Endothelial cell of hepatic sinusoid (primary cell): ENCODE data around the gene TNFAIP3.
"Not testable (repeated sequence)": the region's sequence is repeated elsewhere in the genome, so short reads cannot be mapped to it uniquely, and the experiment has no call there.

Experiments used
- in situ Hi-C: cut with HindIII; loops from 2 replicates; pipeline ENCODE4 v1.10.0; 2017; ENCODE audit warnings: low sequenced_read_pairs

TNFAIP3 gene

DNA sequence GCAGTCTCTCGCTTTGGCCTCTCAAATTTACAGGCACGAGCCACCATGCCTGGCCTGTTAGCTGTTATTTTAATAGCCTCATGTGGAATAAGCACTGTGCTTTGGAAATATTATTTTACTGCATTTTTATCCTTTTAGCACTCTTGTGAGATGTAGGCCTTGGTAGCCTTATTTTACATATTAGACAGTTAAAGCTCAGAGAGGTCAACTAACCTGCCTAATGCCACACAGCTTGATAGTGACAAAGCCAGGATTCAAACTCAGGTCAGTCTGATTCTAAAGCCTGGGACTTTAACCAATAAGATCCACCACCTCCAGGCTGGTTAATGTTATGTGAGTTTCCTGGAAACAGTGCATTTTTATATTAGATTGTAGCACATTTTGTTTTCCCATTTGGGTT lies 9.5 kb downstream of the TNFAIP3 start:
- in situ Hi-C loops = no loop called here

DNA sequence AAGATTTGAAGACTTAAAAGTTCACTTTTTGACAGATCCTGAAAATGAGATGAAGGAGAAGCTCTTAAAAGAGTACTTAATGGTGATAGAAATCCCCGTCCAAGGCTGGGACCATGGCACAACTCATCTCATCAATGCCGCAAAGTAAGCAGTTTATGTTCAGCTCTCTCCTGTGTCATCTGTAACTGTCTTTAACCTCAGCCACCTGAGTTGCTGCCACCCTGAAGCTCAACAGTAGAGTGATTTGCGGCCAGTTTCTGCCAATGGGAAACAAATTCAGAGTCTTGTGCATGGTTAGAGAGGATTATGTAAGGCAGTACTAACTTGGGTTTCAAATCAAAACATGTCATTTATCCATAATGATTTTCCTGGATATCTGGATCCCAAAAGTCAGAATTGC lies 10.1 kb downstream of the TNFAIP3 start:
- in situ Hi-C loops = no loop called here

DNA sequence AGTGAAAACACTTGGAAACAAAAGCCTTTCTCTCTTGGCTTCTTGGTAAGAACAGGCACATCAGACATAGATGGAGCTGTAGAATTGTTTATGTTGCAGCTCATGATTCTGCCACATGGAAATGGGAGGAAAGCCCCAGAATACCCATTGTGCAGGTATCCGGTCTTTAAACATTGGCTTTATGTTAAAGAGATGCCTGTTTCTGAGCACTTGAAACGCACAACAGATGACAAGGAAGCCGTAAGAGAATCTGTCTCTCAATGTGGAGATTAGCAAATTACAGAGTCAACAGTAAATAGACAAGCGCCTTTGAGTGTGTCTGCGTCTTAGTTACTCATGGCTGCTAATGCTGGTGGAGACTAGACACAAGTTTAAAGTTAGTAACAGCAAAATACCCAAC lies 10.5 kb downstream of the TNFAIP3 start:
- in situ Hi-C loops = no loop called here

DNA sequence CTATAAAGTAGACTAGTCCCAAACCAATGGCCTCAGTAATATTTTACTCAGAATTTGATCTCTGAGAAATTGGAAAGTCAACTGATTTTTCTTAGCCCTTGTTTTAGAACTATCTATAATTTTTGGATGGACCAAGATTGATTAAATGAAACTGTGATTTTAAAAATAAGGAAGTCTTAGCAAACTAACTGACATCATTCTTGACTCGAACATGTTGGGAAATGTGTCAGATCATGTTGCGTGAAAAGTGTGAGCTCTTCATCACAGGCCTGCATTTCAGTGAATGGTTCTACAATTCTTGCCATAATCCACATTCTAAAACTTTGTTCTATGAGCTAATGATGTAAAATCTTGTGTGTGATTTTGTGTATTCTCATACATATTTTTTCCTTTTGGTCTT lies 11.0 kb downstream of the TNFAIP3 start:
- in situ Hi-C loops = no loop called here

DNA sequence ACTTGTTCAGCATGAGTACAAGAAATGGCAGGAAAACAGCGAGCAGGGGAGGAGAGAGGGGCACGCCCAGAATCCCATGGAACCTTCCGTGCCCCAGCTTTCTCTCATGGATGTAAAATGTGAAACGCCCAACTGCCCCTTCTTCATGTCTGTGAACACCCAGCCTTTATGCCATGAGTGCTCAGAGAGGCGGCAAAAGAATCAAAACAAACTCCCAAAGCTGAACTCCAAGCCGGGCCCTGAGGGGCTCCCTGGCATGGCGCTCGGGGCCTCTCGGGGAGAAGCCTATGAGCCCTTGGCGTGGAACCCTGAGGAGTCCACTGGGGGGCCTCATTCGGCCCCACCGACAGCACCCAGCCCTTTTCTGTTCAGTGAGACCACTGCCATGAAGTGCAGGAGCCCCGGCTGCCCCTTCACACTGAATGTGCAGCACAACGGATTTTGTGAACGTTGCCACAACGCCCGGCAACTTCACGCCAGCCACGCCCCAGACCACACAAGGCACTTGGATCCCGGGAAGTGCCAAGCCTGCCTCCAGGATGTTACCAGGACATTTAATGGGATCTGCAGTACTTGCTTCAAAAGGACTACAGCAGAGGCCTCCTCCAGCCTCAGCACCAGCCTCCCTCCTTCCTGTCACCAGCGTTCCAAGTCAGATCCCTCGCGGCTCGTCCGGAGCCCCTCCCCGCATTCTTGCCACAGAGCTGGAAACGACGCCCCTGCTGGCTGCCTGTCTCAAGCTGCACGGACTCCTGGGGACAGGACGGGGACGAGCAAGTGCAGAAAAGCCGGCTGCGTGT lies 11.6 kb downstream of the TNFAIP3 start:
- in situ Hi-C loops = no loop called here

DNA sequence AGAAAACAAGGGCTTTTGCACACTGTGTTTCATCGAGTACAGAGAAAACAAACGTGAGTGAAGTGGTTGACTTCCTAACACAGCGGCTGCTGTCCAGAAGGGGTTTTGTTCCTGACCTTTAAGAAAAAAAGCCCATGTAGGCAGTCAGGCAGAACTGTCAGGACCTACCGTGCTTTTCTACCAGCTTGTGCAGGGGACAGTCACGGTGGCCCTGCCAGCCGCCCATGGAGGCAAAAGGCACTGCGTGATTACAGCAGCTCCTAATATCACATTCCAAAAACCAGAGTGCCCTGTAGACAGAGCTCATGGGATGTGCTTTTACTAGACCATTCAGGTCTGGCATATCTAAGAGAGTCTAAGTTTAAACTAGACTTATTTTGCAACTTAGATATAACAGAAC lies 12.2 kb downstream of the TNFAIP3 start:
- in situ Hi-C loops = no loop called here

DNA sequence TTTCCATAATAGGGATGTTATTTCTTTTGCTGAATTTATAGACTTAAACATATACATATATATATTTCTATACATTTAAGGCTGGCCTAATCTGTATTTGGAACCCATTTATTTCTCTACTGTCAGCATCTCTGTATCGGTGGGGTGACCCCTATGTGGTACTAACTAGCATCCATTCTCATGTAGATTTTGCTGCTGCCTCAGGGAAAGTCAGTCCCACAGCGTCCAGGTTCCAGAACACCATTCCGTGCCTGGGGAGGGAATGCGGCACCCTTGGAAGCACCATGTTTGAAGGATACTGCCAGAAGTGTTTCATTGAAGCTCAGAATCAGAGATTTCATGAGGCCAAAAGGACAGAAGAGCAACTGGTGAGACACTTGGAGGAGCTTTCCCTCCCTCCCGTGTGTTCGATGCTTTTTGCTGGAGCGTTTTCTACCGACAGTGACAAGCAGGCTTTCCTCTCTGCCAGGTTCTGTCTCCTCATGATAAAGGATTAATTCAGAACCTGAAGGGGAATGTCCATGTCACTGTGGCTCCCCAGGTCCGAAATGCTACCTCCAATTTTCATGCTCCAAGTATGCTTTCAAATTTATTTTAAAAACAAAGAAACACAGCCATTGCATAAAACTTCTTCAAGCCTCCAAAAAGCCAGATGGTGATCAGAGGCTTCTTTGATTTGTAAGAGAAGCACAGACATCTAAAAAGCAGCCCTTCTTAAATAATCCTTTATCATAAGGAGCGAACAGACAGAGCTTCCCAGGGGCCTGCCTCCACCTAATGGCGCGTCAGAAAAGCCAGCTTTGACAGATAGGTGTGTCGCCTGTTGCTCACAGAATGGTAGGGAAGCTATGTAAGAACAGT lies 13.1 kb downstream of the TNFAIP3 start:
- in situ Hi-C loops = loop anchor here (5.0 kb wide), 1 partner anchor 67 kb away; no protein-coding TSS in a partner anchor

DNA sequence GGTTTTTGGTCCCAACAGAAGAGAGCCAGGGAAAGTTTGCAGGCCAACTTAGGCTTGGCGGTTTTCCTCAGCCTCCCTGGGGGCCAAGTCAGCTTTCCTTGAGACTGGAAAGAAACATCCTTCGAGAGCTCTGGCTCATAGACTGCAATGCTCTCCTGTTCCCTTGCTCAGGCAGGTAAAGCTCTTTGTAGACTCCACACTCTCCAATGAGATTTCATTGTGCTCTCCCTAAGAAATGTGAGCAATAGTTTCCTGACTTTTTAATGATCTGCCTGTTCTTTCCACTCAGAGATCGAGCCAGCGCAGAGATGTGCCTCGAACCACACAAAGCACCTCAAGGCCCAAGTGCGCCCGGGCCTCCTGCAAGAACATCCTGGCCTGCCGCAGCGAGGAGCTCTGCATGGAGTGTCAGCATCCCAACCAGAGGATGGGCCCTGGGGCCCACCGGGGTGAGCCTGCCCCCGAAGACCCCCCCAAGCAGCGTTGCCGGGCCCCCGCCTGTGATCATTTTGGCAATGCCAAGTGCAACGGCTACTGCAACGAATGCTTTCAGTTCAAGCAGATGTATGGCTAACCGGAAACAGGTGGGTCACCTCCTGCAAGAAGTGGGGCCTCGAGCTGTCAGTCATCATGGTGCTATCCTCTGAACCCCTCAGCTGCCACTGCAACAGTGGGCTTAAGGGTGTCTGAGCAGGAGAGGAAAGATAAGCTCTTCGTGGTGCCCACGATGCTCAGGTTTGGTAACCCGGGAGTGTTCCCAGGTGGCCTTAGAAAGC lies 13.9 kb downstream of the TNFAIP3 start:
- in situ Hi-C loops = loop anchor here (5.0 kb wide), 1 partner anchor 66 kb away; no protein-coding TSS in a partner anchor

DNA sequence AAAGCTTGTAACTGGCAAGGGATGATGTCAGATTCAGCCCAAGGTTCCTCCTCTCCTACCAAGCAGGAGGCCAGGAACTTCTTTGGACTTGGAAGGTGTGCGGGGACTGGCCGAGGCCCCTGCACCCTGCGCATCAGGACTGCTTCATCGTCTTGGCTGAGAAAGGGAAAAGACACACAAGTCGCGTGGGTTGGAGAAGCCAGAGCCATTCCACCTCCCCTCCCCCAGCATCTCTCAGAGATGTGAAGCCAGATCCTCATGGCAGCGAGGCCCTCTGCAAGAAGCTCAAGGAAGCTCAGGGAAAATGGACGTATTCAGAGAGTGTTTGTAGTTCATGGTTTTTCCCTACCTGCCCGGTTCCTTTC lies 14.4 kb downstream of the TNFAIP3 start:
- in situ Hi-C loops = loop anchor here (5.0 kb wide), 1 partner anchor 66 kb away; no protein-coding TSS in a partner anchor

DNA sequence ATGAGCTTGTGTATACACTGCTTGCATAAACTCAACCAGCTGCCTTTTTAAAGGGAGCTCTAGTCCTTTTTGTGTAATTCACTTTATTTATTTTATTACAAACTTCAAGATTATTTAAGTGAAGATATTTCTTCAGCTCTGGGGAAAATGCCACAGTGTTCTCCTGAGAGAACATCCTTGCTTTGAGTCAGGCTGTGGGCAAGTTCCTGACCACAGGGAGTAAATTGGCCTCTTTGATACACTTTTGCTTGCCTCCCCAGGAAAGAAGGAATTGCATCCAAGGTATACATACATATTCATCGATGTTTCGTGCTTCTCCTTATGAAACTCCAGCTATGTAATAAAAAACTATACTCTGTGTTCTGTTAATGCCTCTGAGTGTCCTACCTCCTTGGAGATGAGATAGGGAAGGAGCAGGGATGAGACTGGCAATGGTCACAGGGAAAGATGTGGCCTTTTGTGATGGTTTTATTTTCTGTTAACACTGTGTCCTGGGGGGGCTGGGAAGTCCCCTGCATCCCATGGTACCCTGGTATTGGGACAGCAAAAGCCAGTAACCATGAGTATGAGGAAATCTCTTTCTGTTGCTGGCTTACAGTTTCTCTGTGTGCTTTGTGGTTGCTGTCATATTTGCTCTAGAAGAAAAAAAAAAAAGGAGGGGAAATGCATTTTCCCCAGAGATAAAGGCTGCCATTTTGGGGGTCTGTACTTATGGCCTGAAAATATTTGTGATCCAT lies 15.3 kb downstream of the TNFAIP3 start:
- in situ Hi-C loops = loop anchor here (5.0 kb wide), 1 partner anchor 65 kb away; no protein-coding TSS in a partner anchor

DNA sequence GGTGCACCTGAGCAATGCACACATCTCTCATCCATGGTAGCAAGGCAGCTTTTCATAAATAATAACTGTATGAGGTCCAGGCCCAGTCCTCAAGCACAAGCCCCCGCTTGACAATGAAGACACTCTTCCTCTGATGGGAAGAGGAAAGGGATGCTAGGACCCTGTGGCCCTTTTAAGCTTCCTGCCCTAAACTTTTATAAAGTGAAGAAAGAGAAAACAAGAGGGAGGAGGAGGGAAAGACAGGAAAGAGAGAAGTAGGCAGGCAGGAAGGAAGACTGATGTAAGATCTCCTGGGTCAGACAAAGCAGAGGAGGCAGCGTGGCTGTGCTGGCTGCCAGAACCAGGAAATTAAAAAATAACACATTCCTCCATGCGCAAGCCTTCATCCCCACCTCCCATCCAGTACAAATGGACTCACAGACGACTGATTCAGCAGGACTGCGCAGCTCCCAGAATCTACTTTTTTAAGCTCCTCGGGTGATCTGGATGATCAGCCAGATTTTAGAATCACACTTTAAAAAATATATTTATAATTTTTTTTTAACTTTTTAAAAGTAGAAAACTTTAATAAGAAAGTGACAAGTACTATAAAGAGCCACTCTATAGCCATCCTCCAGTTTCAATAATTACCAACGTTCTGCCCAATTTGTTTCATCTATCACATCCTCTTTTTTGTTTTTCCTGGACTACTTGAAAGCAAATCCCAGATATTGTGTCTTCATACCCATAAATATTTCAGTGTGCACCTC lies 16.5 kb downstream of the TNFAIP3 start:
- in situ Hi-C loops = loop anchor here (5.0 kb wide), 1 partner anchor 64 kb away; no protein-coding TSS in a partner anchor

DNA sequence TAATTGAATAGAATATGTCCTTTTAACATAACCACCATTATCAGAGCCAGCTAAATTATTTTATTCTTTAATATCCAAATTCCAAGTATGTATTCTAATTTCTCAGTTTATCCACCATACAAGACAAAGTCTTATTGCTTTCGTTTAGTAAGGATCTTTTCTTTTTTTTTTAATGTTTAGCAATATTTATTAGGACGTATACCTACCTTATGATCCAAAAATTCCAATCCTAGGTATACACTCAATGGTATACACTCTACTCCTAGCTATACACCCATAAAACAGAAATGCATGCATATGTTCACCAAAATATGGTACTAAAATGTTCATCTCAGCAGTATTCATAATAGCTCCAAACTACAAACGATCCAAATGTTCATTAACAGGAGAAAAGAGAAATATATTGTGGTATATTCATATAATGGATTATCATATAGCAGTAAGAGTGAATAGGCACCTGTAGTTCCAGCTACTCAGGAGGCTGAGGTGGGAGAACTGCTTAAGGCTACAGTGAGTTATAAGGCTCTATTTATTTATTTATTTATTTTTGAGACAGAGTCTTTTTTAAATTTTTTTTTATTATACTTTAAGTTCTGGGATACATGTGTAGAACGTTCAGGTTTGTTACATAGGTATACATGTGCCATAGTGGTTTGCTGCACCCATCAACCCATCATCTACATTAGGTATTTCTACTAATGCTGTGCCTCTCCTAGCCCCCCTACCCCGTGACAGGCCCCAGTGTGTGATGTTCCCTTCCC lies 17.3 kb downstream of the TNFAIP3 start:
- in situ Hi-C loops = loop anchor here (5.0 kb wide), 1 partner anchor 63 kb away; no protein-coding TSS in a partner anchor

DNA sequence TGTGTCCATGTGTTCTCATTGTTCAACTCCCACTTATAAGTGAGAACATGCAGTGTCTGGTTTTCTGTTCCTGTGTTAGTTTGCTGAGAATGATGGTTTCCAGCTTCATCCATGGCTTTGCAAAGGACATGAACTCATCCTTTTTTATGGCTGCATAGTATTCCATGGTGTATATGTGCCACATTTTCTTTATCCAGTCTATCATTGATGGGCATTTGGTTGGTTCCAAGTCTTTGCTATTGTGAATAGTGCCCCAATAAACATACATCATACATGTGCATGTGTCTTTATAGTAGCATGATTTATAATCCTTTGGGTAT lies 17.8 kb downstream of the TNFAIP3 start:
- in situ Hi-C loops = loop anchor here (5.0 kb wide), 1 partner anchor 62 kb away; no protein-coding TSS in a partner anchor

DNA sequence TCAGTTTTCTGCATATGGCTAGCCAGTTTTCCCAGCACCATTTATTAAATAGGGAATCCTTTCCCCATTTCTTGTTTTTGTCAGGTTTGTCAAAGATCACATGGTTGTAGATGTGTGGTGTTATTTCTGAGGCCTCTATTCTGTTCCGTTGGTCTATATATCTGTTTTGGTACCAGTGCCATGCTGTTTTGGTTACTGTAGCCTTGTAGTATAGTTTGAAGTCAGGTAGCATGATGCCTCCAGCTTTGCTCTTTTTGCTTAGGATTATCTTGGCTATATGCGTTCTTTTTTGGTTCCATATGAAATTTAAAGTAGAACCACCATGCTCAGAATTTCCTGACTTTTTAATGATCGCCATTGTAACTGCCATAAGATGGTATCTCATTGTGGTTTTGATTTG lies 19.2 kb downstream of the TNFAIP3 start:
- in situ Hi-C loops = not testable (repeated sequence)

DNA sequence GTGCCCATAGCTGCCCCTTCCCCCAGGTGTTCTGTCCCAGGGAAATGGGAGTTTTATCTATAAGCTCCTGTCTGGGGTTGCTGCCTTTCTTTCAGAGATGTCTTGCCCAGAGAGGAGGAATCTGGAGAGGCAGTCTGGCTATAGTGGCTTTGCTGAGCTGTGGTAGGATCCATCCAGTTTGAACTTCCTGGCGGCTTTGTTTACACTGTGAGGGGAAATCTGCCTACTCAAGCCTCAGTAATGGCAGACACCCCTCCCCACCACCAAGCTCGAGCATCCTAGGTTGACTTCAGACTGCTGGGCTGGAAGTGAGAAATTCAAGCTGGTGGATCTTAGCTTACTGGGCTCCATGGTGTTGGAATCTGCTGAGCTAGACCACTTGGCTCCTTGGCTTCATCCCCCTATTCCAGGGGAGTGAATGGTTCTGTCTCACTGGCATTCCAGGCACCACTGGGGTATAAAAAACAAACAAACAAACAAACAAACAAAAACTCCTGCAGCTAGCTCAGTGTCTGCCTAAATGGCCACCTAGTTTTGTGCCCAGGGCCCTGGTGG lies 24.0 kb downstream of the TNFAIP3 start:
- in situ Hi-C loops = no loop called here

DNA sequence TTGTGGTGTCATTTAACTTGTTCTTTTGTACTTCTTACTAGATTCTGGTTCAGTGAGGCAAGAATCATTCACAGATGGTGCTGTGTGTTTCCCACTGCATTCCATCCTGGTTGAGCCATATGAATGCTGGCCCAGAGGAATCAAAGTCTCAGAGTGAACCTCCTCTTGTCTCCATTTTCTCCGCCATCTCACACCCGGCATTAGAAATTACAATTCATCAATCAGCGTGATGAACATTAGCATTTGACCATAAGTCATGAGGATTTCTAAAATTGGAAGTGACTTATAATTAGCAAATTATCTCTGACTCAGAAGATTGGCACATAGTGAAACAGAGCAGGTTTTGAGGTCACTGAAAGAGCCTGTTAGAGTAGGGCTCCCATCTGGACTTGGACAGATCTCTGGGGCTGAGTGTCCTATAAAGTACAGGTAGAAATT lies 25.2 kb downstream of the TNFAIP3 start:
- in situ Hi-C loops = no loop called here

DNA sequence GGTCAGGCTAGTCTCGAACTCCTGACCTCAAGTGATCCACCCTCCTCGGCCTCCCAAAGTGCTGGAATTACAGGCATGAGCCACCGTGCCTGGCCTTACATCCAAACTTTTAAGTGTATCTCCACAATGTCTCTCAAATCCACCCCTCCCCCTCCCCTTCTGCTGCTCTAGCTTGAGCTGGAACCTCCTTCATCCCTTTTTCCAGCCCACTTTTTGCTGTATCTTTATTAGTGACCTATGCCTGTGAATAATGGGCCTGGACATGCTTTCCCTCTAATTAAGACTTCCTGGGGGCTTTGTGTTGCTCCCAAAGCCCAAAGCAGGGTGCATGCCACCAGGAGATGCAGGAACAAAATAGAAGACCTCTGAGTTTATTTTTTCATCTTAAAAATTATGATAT lies 26.1 kb downstream of the TNFAIP3 start:
- in situ Hi-C loops = no loop called here

DNA sequence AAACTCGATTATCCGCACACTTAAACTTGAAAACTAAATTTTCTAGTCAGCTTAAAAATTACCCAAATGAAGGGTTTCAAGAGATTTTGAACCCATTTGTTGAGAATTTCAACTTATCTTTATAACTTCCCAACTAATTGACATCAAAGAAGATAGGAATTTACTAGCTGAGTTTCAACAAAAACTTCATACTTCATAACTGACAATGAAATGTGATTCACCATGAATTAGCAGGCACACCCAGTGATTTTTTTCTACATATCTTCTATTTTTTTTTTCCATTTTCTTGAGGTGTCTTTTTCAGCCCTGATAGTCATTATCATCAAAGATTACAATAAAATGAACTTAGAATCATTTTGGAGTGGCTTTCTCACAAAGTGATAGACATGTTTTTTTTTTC lies 26.7 kb downstream of the TNFAIP3 start:
- in situ Hi-C loops = no loop called here

DNA sequence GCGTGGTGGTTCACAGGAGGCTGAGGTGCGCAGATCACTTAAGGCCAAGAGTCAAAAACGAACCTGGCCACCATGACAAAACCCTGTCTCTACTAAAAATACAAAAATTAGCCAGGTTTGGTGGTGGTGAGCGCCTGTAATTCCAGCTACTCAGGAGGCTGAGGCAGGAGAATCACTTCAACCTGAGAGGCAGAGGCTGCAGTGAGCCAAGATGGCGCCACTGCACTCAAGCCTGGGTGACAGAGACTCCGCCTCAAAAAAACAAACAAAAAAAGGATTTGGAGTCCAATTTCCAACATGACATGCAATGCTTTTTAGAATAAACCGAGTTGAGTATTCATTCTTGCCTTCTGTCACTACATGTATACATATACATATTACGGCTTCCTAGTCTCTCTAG lies 27.3 kb downstream of the TNFAIP3 start:
- in situ Hi-C loops = not testable (repeated sequence)
